HepG2 (cell line): ENCODE measurements around the gene PCBD1.

Experiments
- IKZF1 ChIP-seq: fragments of 450-650 bp; IDR thresholded peaks from 2 replicates; pipeline ENCODE4 v1.7.1; 2016
- KDM1A ChIP-seq: IDR thresholded peaks from 2 replicates; pipeline ENCODE4 v1.6.1; 2016; ENCODE audit warnings: missing compliant biosample characterization
- MAX ChIP-seq: IDR thresholded peaks from 2 replicates; pipeline ENCODE4 v1.6.1; 2012; ENCODE audit warnings: inconsistent platforms
- TF ChIP-seq, protein P1 (sequence below): sonication (generic); formaldehyde crosslinking; IDR thresholded peaks from 2 replicates; pipeline ENCODE4 v1.5.0; 2020; ENCODE audit warnings: mild to moderate bottlenecking, missing genetic modification reagents, moderate library complexity

DNA sequence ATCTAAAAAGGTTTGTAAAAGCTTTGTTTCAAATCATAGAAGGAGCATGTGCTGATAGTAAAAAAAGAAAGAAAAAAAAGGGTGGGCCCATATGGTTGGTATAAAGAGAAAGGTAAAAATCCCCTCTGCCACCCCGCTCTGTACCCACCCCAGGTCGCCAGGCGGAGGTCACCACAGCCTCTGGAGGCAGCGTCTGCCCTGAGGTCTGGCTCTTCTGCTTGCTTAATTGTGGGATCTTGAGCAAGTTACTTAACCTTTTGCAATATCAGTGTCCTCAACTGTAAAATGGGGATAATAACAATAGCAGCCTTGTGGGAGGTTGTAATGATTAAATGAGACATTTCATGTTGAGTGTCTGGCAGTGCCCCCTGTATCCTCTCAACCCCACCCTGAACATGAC, 10.7 kb upstream of the PCBD1 start:
- TF ChIP-seq KDM1A = no peak
- TF ChIP-seq, protein P1, sequence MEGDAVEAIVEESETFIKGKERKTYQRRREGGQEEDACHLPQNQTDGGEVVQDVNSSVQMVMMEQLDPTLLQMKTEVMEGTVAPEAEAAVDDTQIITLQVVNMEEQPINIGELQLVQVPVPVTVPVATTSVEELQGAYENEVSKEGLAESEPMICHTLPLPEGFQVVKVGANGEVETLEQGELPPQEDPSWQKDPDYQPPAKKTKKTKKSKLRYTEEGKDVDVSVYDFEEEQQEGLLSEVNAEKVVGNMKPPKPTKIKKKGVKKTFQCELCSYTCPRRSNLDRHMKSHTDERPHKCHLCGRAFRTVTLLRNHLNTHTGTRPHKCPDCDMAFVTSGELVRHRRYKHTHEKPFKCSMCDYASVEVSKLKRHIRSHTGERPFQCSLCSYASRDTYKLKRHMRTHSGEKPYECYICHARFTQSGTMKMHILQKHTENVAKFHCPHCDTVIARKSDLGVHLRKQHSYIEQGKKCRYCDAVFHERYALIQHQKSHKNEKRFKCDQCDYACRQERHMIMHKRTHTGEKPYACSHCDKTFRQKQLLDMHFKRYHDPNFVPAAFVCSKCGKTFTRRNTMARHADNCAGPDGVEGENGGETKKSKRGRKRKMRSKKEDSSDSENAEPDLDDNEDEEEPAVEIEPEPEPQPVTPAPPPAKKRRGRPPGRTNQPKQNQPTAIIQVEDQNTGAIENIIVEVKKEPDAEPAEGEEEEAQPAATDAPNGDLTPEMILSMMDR (CRISPR knock-in tag) = no peak
- TF ChIP-seq IKZF1 = no peak
- TF ChIP-seq MAX = no peak
